Measurements from ENCODE around the gene GPR158. TPM values are rescaled to one million over a fixed set of nuclear protein-coding genes. Genes with fewer than 3 reads are reported as not detected.

GPR158 gene
- total and polyA plus RNA-seq, 4 donors = 0.42 TPM; not detected in 3

GRCh38 chr10:25481467-25481866, 306.7 kb downstream of the GPR158 start:
- H3K27ac ChIP-seq (ENCODE audit: low read depth in 1 of 2, low read length in 2 of 2) = no peak overlapping the region
- no peaks in the 10 kb centered on the region for H3K36me3 ChIP-seq (ENCODE audit: control insufficient read depth in 1 of 2, insufficient read depth in 2 of 2, low read length in 1 of 2)
- no peak for DNase-seq
- H3K4me3 ChIP-seq (ENCODE audit: low read length in 2 of 2) = no peak overlapping the region
- ATAC-seq (ENCODE audit: low FRiP score) = no peak
- intact Hi-C loops (cut with DNase I) = no loop called here
- 77 to 78% methylated on average over 3 of the region's 3 CpGs for WGBS, 2 donors
- H3K27me3 ChIP-seq (ENCODE audit: control insufficient read depth in 1 of 2, insufficient read depth in 2 of 2, low read length in 1 of 2) = no peaks in the 10 kb centered on the region
- H3K9me3 ChIP-seq (ENCODE audit: control insufficient read depth, low read length) = peaks cover 1% of the 10 kb centered on the region
- no peaks in the 10 kb centered on the region for H3K4me1 ChIP-seq (ENCODE audit: control insufficient read depth in 1 of 2, insufficient read depth in 2 of 2, low read length in 2 of 2)

GRCh38 chr10:25483999-25484398, 309.2 kb downstream of the GPR158 start:
- Histone ChIP-seq H3K27me3 (ENCODE audit: control insufficient read depth in 1 of 2, insufficient read depth in 2 of 2, low read length in 1 of 2) (no peaks in the 10 kb centered on the region), H3K9me3 (ENCODE audit: control insufficient read depth, low read length) (peaks cover 1% of the 10 kb centered on the region), H3K27ac (ENCODE audit: low read depth in 1 of 2, low read length in 2 of 2) (no peak overlapping the region), H3K36me3 (ENCODE audit: control insufficient read depth in 1 of 2, insufficient read depth in 2 of 2, low read length in 1 of 2) (no peaks in the 10 kb centered on the region), H3K4me1 (ENCODE audit: control insufficient read depth in 1 of 2, insufficient read depth in 2 of 2, low read length in 2 of 2) (no peaks in the 10 kb centered on the region), H3K4me3 (ENCODE audit: low read length in 2 of 2) (no peak overlapping the region)
- ATAC-seq (ENCODE audit: low FRiP score) = no peak
- 74 to 84% methylated on average over 4 of the region's 4 CpGs for WGBS, 2 donors
- no peak for DNase-seq
- intact Hi-C loops (cut with DNase I) = no loop called here

GRCh38 chr10:25487266-25487665, 312.5 kb downstream of the GPR158 start:
- 78 to 83% methylated on average over 5 of the region's 5 CpGs for WGBS, 2 donors
- ATAC-seq (ENCODE audit: low FRiP score) (no peak), DNase-seq (no peak)
- intact Hi-C loops (cut with DNase I) = no loop called here
- H3K4me1 ChIP-seq (ENCODE audit: control insufficient read depth in 1 of 2, insufficient read depth in 2 of 2, low read length in 2 of 2) = no peaks in the 10 kb centered on the region
- H3K9me3 ChIP-seq (ENCODE audit: control insufficient read depth, low read length) = peaks cover 1% of the 10 kb centered on the region
- no peak overlapping the region for H3K27ac ChIP-seq (ENCODE audit: low read depth in 1 of 2, low read length in 2 of 2)
- H3K4me3 ChIP-seq (ENCODE audit: low read length in 2 of 2) = no peak overlapping the region
- no peaks in the 10 kb centered on the region for H3K36me3 ChIP-seq (ENCODE audit: control insufficient read depth in 1 of 2, insufficient read depth in 2 of 2, low read length in 1 of 2)
- H3K27me3 ChIP-seq (ENCODE audit: control insufficient read depth in 1 of 2, insufficient read depth in 2 of 2, low read length in 1 of 2) = no peaks in the 10 kb centered on the region

GRCh38 chr10:25492040-25492439, 317.2 kb downstream of the GPR158 start:
- Histone ChIP-seq H3K4me3 (ENCODE audit: low read length in 2 of 2) (no peak overlapping the region), H3K27me3 (ENCODE audit: control insufficient read depth in 1 of 2, insufficient read depth in 2 of 2, low read length in 1 of 2) (no peaks in the 10 kb centered on the region), H3K4me1 (ENCODE audit: control insufficient read depth in 1 of 2, insufficient read depth in 2 of 2, low read length in 2 of 2) (no peaks in the 10 kb centered on the region), H3K9me3 (ENCODE audit: control insufficient read depth, low read length) (no peaks in the 10 kb centered on the region), H3K36me3 (ENCODE audit: control insufficient read depth in 1 of 2, insufficient read depth in 2 of 2, low read length in 1 of 2) (no peaks in the 10 kb centered on the region), H3K27ac (ENCODE audit: low read depth in 1 of 2, low read length in 2 of 2) (no peak overlapping the region)
- intact Hi-C loops (cut with DNase I) = no loop called here
- no peak for DNase-seq
- ATAC-seq (ENCODE audit: low FRiP score) = no peak
- WGBS, 2 donors = 87 to 89% methylated on average over 1 of the region's 1 CpG

- Histone ChIP-seq H3K4me3 (ENCODE audit: low read length in 2 of 2) (no peak overlapping the region), H3K36me3 (ENCODE audit: control insufficient read depth in 1 of 2, insufficient read depth in 2 of 2, low read length in 1 of 2) (no peaks in the 10 kb centered on the region), H3K27me3 (ENCODE audit: control insufficient read depth in 1 of 2, insufficient read depth in 2 of 2, low read length in 1 of 2) (no peaks in the 10 kb centered on the region), H3K4me1 (ENCODE audit: control insufficient read depth in 1 of 2, insufficient read depth in 2 of 2, low read length in 2 of 2) (no peaks in the 10 kb centered on the region), H3K27ac (ENCODE audit: low read depth in 1 of 2, low read length in 2 of 2) (no peak overlapping the region), H3K9me3 (ENCODE audit: control insufficient read depth, low read length) (no peaks in the 10 kb centered on the region)
- intact Hi-C loops (cut with DNase I) = no loop called here
- no peak for DNase-seq
- no peak for ATAC-seq (ENCODE audit: low FRiP score)
Measured at GRCh38 chr10:25492680-25493079, 317.9 kb downstream of the GPR158 start.

GRCh38 chr10:25493122-25493893, 318.5 kb downstream of the GPR158 start:
- H3K9me3 ChIP-seq (ENCODE audit: control insufficient read depth, low read length) = no peaks in the 10 kb centered on the region
- ATAC-seq (ENCODE audit: low FRiP score) (no peak), DNase-seq (no peak)
- H3K27me3 ChIP-seq (ENCODE audit: control insufficient read depth in 1 of 2, insufficient read depth in 2 of 2, low read length in 1 of 2) = no peaks in the 10 kb centered on the region
- intact Hi-C loops (cut with DNase I) = no loop called here
- H3K4me3 ChIP-seq (ENCODE audit: low read length in 2 of 2) = no peak overlapping the region
- no peaks in the 10 kb centered on the region for H3K36me3 ChIP-seq (ENCODE audit: control insufficient read depth in 1 of 2, insufficient read depth in 2 of 2, low read length in 1 of 2)
- no peak overlapping the region for H3K27ac ChIP-seq (ENCODE audit: low read depth in 1 of 2, low read length in 2 of 2)
- no peaks in the 10 kb centered on the region for H3K4me1 ChIP-seq (ENCODE audit: control insufficient read depth in 1 of 2, insufficient read depth in 2 of 2, low read length in 2 of 2)
- 21 to 25% methylated on average over 4 of the region's 4 CpGs for WGBS, 2 donors

GRCh38 chr10:25497246-25497645, 322.4 kb downstream of the GPR158 start:
- H3K4me3 ChIP-seq (ENCODE audit: low read length in 2 of 2) = no peak overlapping the region
- 53 to 57% methylated on average over 3 of the region's 3 CpGs for WGBS, 2 donors
- DNase-seq (no peak), ATAC-seq (ENCODE audit: low FRiP score) (no peak)
- H3K4me1 ChIP-seq (ENCODE audit: control insufficient read depth in 1 of 2, insufficient read depth in 2 of 2, low read length in 2 of 2) = no peaks in the 10 kb centered on the region
- no peak overlapping the region for H3K27ac ChIP-seq (ENCODE audit: low read depth in 1 of 2, low read length in 2 of 2)
- H3K27me3 ChIP-seq (ENCODE audit: control insufficient read depth in 1 of 2, insufficient read depth in 2 of 2, low read length in 1 of 2) = peaks cover 0 to 3% of the 10 kb centered on the region in 2 donors
- no peaks in the 10 kb centered on the region for H3K36me3 ChIP-seq (ENCODE audit: control insufficient read depth in 1 of 2, insufficient read depth in 2 of 2, low read length in 1 of 2)
- intact Hi-C loops (cut with DNase I) = no loop called here
- H3K9me3 ChIP-seq (ENCODE audit: control insufficient read depth, low read length) = peaks cover 2% of the 10 kb centered on the region

GRCh38 chr10:25498645-25499044, 323.8 kb downstream of the GPR158 start:
- Histone ChIP-seq H3K4me1 (ENCODE audit: control insufficient read depth in 1 of 2, insufficient read depth in 2 of 2, low read length in 2 of 2) (no peaks in the 10 kb centered on the region), H3K9me3 (ENCODE audit: control insufficient read depth, low read length) (peaks cover 2% of the 10 kb centered on the region), H3K27me3 (ENCODE audit: control insufficient read depth in 1 of 2, insufficient read depth in 2 of 2, low read length in 1 of 2) (peaks cover 0 to 3% of the 10 kb centered on the region in 2 donors), H3K36me3 (ENCODE audit: control insufficient read depth in 1 of 2, insufficient read depth in 2 of 2, low read length in 1 of 2) (no peaks in the 10 kb centered on the region), H3K27ac (ENCODE audit: low read depth in 1 of 2, low read length in 2 of 2) (no peak overlapping the region), H3K4me3 (ENCODE audit: low read length in 2 of 2) (no peak overlapping the region)
- intact Hi-C loops (cut with DNase I) = no loop called here
- DNase-seq = no peak
- 66 to 77% methylated on average over 5 of the region's 5 CpGs for WGBS, 2 donors
- ATAC-seq (ENCODE audit: low FRiP score) = no peak

GRCh38 chr10:25501912-25502311, 327.1 kb downstream of the GPR158 start:
- no peak for ATAC-seq (ENCODE audit: low FRiP score)

More at GRCh38 chr10:25501912-25502311, 327.1 kb downstream of the GPR158 start:
- intact Hi-C loops (cut with DNase I) = no loop called here
- no peaks in the 10 kb centered on the region for H3K36me3 ChIP-seq (ENCODE audit: control insufficient read depth in 1 of 2, insufficient read depth in 2 of 2, low read length in 1 of 2)
- peaks cover 0 to 3% of the 10 kb centered on the region in 2 donors for H3K27me3 ChIP-seq (ENCODE audit: control insufficient read depth in 1 of 2, insufficient read depth in 2 of 2, low read length in 1 of 2)
- 27 to 38% methylated on average over 4 of the region's 4 CpGs for WGBS, 2 donors
- no peak for DNase-seq
- no peaks in the 10 kb centered on the region for H3K4me1 ChIP-seq (ENCODE audit: control insufficient read depth in 1 of 2, insufficient read depth in 2 of 2, low read length in 2 of 2)
- no peak overlapping the region for H3K4me3 ChIP-seq (ENCODE audit: low read length in 2 of 2)
- peaks cover 2% of the 10 kb centered on the region for H3K9me3 ChIP-seq (ENCODE audit: control insufficient read depth, low read length)
- H3K27ac ChIP-seq (ENCODE audit: low read depth in 1 of 2, low read length in 2 of 2) = no peak overlapping the region
